Measurements from ENCODE around the gene KCNAB1.

KCNAB1 gene

DNA sequence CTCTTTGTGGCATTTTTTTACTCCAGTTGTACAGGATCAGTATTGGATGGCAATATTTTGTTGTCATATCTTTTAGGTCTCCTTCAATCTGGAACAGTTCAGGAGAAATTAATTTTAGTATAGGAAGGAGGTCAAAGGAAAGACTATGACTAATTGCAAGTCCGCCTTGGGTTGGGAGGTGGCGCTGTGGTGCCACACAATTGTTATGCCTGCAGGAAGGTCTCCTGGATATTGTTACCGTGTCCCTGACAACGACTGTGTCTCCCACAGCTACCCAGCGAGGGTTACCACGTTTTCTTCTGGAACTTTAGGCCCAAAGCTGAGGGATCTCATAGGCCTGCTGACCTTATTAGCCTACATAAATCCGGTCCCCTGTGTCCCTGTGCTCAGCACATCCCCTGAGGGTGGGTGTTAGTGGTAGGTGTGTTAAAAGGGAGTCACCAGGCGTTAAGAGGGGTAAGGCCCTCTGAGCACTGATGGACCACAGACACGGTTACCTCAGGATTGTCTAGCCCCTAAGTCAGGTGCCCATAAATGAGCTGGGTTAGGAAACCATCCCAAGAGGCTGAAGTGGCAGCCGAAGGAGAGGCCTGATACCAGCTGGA lies 31.5 kb downstream of the KCNAB1 start:
- DNase-seq (ENCODE audit: extremely low spot score) = peak; percentile 76
- TF ChIP-seq HDGF (IDR thresholded peaks at IDR 0.05; ENCODE audit: borderline replicate concordance) = no peak
- no peak for TF ChIP-seq FOXK2 (IDR thresholded peaks at IDR 0.05)
- TF ChIP-seq TARDBP (IDR thresholded peaks at IDR 0.05) = no peak
- TF ChIP-seq ARNT (IDR thresholded peaks at IDR 0.05) = no peak
- TF ChIP-seq LEF1 (IDR thresholded peaks at IDR 0.05; ENCODE audit: borderline replicate concordance) = no peak
- TF ChIP-seq CTBP1 (IDR thresholded peaks at IDR 0.05; ENCODE audit: borderline replicate concordance) = no peak
- TF ChIP-seq FOXA1 (IDR thresholded peaks at IDR 0.05) = no peak
- TF ChIP-seq NFRKB (IDR thresholded peaks at IDR 0.05) = no peak
- TF ChIP-seq SP1 (IDR thresholded peaks at IDR 0.05) = no peak
- no peak for TF ChIP-seq BHLHE40 (IDR thresholded peaks at IDR 0.05; ENCODE audit: borderline replicate concordance)
- no peak for TF ChIP-seq SUZ12 (IDR thresholded peaks at IDR 0.05)
- TF ChIP-seq ZNF384 (IDR thresholded peaks at IDR 0.05) = no peak
- no peak for TF ChIP-seq ELF4 (IDR thresholded peaks at IDR 0.05)
- TF ChIP-seq L3MBTL2 (conservative IDR thresholded peaks at IDR 0.05) = no peak
- TF ChIP-seq, protein P1, sequence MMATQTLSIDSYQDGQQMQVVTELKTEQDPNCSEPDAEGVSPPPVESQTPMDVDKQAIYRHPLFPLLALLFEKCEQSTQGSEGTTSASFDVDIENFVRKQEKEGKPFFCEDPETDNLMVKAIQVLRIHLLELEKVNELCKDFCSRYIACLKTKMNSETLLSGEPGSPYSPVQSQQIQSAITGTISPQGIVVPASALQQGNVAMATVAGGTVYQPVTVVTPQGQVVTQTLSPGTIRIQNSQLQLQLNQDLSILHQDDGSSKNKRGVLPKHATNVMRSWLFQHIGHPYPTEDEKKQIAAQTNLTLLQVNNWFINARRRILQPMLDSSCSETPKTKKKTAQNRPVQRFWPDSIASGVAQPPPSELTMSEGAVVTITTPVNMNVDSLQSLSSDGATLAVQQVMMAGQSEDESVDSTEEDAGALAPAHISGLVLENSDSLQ (IDR thresholded peaks at IDR 0.05) = no peak
- TF ChIP-seq FOXM1 (IDR thresholded peaks at IDR 0.05; ENCODE audit: borderline replicate concordance) = no peak
- ChIA-PET CTCF (interaction anchor here (0.6 to 2.4 kb wide), 12 partner anchors 8 to 985 kb away, joined by 3 to 10 read pairs (median 4); no protein-coding TSS in a partner anchor), POLR2A (no interaction called here)

DNA sequence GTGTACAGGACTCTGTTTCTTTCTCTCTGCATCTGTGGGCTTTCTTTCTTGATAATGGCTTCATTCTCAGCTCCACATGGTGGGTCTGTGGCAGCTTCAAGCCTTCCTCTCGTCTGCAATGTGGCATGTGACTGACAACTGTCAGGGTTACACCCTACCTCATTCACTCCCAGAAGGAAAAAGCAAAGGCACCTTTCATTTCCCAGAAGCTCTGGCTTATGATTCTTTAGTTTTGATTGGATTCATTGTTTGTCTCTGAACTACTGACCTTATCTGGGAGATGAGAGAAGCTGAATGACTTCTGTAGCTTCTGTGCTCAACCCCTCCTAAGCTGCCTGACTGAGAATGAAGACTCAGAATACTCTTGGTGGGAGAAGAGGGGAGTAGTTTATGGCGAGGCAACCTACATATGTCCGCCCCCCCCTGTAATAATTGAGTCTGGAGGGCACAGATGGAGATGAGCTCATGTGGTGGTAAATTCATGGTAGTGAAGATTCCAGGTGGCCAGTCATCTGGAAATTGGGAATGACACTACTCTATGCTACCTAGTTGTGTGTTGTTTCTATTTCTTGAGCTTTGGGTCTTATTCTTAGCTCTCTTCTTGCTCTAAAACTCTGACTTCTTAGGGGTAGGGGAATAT lies 38.4 kb downstream of the KCNAB1 start:
- CTCF ChIA-PET = interaction anchor here (0.7 to 1.0 kb wide), 3 partner anchors 13 to 291 kb away, joined by 3 to 4 read pairs (median 4); no protein-coding TSS in a partner anchor

DNA sequence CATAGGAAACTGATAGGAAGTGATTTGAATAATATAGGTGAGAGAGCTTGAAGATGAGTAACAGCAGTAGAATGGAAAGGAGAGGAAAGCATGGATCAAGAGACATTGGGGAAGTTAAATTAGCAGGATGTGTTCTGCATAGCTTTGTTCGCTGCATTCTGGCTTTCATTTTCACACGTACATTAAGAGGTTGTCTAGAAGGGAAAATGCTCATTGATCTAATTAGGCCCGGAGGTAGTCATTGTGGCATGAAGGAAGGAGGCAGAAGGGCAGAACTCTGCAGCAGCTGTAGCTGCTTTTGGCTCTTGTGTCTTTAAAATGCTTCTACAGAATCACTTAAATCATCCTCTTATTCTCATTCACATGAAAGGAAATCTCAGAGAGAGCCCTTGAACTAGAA lies 40.3 kb downstream of the KCNAB1 start:
- ChIA-PET CTCF (interaction anchor here (1.3 kb wide), 1 partner anchor 10 kb away, joined by 6 read pairs; no protein-coding TSS in a partner anchor), POLR2A (no interaction called here)
- no peak for TF ChIP-seq LEF1 (IDR thresholded peaks at IDR 0.05; ENCODE audit: borderline replicate concordance)
- TF ChIP-seq L3MBTL2 (conservative IDR thresholded peaks at IDR 0.05) = no peak
- no peak for TF ChIP-seq BHLHE40 (IDR thresholded peaks at IDR 0.05; ENCODE audit: borderline replicate concordance)
- TF ChIP-seq SUZ12 (IDR thresholded peaks at IDR 0.05) = no peak
- no peak for TF ChIP-seq HDGF (IDR thresholded peaks at IDR 0.05; ENCODE audit: borderline replicate concordance)
- TF ChIP-seq TARDBP (IDR thresholded peaks at IDR 0.05) = no peak
- no peak for TF ChIP-seq SP1 (IDR thresholded peaks at IDR 0.05)
- TF ChIP-seq FOXA1 (IDR thresholded peaks at IDR 0.05) = no peak
- no peak for TF ChIP-seq FOXK2 (IDR thresholded peaks at IDR 0.05)
- no peak for DNase-seq (ENCODE audit: extremely low spot score)

More for the DNA sequence above, 38.4 kb downstream of the KCNAB1 start:
- TF ChIP-seq TARDBP (IDR thresholded peaks at IDR 0.05) = no peak
- no peak for DNase-seq (ENCODE audit: extremely low spot score)
- POLR2A ChIA-PET = interaction anchor here (0.6 kb wide), 1 partner anchor 389 kb away, joined by 3 read pairs; no protein-coding TSS in a partner anchor

DNA sequence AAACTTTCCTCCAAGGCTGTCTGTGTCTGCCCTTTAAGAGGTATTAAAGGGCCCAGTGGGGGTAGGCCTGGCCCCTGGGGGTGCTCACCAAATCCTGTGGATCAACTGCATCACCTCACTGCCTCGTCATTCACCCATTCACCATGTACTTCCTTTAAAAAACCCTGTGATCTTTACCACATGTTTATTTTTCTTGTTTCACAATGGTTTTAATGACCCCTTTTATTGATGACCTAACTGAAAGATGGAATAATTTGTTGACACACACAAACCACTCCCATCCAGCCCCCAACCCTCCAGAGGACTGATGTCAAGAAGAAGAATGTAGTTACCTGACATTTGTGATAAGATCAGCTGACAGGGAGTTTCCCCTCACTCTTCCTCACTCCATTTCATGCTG lies 40.8 kb downstream of the KCNAB1 start:
- TF ChIP-seq FOXA1 (IDR thresholded peaks at IDR 0.05) (0 out of 2 replicates have a peak, but pooled peaks have one; percentile 36), TARDBP (IDR thresholded peaks at IDR 0.05) (no peak), BHLHE40 (IDR thresholded peaks at IDR 0.05; ENCODE audit: borderline replicate concordance) (no peak), HDGF (IDR thresholded peaks at IDR 0.05; ENCODE audit: borderline replicate concordance) (no peak), CTBP1 (IDR thresholded peaks at IDR 0.05; ENCODE audit: borderline replicate concordance) (peak; percentile 93), L3MBTL2 (conservative IDR thresholded peaks at IDR 0.05) (no peak), SUZ12 (IDR thresholded peaks at IDR 0.05) (no peak), LEF1 (IDR thresholded peaks at IDR 0.05; ENCODE audit: borderline replicate concordance) (peak; percentile 98), FOXK2 (IDR thresholded peaks at IDR 0.05) (peak; percentile 68; the same call in 1 of the 2 replicates), SP1 (IDR thresholded peaks at IDR 0.05) (no peak), FOXM1 (IDR thresholded peaks at IDR 0.05; ENCODE audit: borderline replicate concordance) (0 out of 2 replicates have a peak, but pooled peaks have one; percentile 32), ARNT (IDR thresholded peaks at IDR 0.05) (peak; percentile 88), ZNF384 (IDR thresholded peaks at IDR 0.05) (0 out of 2 replicates have a peak, but pooled peaks have one; percentile 24), ELF4 (IDR thresholded peaks at IDR 0.05) (no peak), NFRKB (IDR thresholded peaks at IDR 0.05) (no peak)
- TF ChIP-seq, protein P1 (IDR thresholded peaks at IDR 0.05) = peak; percentile 92
- POLR2A ChIA-PET = no interaction called here
- peak; percentile 55 for DNase-seq (ENCODE audit: extremely low spot score)
- CTCF ChIA-PET = interaction anchor here (1.3 kb wide), 1 partner anchor 11 kb away, joined by 6 read pairs; no protein-coding TSS in a partner anchor

DNA sequence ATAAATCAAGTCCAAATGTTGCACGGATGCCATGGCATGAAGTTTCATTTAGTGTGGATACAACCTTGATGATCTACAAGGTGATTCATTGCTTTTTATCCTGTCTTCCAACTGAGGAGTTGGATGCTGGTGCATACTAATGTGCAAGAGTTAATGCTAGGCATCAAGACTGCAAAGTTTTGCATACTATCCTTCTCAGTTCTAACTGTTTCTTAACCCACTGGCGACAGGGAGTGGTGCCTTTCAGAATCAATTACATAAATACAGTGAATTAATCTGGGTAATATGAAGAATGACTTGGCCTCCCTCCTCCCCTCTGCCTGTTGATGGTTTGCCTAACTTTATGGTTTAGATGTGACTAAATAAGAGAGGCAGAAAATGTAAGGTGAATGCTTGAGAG lies 43.5 kb downstream of the KCNAB1 start:
- no peak for TF ChIP-seq FOXM1 (IDR thresholded peaks at IDR 0.05; ENCODE audit: borderline replicate concordance)
- TF ChIP-seq ELF4 (IDR thresholded peaks at IDR 0.05) = no peak
- TF ChIP-seq CTBP1 (IDR thresholded peaks at IDR 0.05; ENCODE audit: borderline replicate concordance) = no peak
- TF ChIP-seq FOXA1 (IDR thresholded peaks at IDR 0.05) = no peak
- TF ChIP-seq L3MBTL2 (conservative IDR thresholded peaks at IDR 0.05) = no peak
- TF ChIP-seq HDGF (IDR thresholded peaks at IDR 0.05; ENCODE audit: borderline replicate concordance) = no peak
- no peak for TF ChIP-seq LEF1 (IDR thresholded peaks at IDR 0.05; ENCODE audit: borderline replicate concordance)
- TF ChIP-seq ARNT (IDR thresholded peaks at IDR 0.05) = no peak
- TF ChIP-seq TARDBP (IDR thresholded peaks at IDR 0.05) = no peak
- TF ChIP-seq ZNF384 (IDR thresholded peaks at IDR 0.05) = no peak
- no peak for TF ChIP-seq FOXK2 (IDR thresholded peaks at IDR 0.05)
- TF ChIP-seq NFRKB (IDR thresholded peaks at IDR 0.05) = no peak
- TF ChIP-seq, protein P1 (IDR thresholded peaks at IDR 0.05) = no peak
- no peak for TF ChIP-seq SP1 (IDR thresholded peaks at IDR 0.05)
- no peak for TF ChIP-seq BHLHE40 (IDR thresholded peaks at IDR 0.05; ENCODE audit: borderline replicate concordance)
- TF ChIP-seq SUZ12 (IDR thresholded peaks at IDR 0.05) = no peak
- DNase-seq (ENCODE audit: extremely low spot score) = no peak
- ChIA-PET POLR2A (no interaction called here), CTCF (no interaction called here)

All from HEK293T (cell line).